ENCODE data around the gene ABHD2.

ABHD2 gene

DNA sequence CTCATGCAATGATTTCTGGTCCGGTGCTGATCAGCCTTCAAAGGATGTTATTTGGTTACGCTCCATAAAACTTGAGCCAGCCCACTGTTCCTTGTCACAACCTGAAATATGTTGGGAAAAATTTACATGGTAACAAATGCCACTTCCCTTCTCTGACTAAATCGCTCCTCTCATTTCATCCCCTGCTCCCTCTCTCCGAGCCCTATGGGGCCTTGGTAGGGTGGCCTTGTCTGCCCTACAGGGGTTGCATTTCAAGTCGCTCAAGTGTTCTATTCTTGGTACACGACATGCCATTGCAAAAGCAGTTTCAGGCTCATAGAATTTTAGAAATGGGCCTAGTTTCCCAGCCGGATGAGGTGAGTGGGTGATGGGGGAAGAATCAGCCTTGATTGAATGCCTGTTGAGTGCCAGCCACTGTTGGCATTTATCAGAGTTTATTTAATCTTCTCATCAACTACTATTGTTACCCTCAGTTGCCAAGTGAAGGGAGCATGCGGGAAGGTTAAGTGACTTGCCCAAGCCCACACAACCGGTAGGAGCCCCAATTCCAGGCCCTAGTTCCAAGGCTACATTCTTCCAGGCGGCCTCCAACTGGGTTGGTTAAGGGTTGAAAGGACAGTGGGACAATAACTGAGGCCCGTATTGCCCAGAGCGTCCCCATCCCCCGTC, 961 bp upstream of the ABHD2 start:
- TF ChIP-seq, protein P1, sequence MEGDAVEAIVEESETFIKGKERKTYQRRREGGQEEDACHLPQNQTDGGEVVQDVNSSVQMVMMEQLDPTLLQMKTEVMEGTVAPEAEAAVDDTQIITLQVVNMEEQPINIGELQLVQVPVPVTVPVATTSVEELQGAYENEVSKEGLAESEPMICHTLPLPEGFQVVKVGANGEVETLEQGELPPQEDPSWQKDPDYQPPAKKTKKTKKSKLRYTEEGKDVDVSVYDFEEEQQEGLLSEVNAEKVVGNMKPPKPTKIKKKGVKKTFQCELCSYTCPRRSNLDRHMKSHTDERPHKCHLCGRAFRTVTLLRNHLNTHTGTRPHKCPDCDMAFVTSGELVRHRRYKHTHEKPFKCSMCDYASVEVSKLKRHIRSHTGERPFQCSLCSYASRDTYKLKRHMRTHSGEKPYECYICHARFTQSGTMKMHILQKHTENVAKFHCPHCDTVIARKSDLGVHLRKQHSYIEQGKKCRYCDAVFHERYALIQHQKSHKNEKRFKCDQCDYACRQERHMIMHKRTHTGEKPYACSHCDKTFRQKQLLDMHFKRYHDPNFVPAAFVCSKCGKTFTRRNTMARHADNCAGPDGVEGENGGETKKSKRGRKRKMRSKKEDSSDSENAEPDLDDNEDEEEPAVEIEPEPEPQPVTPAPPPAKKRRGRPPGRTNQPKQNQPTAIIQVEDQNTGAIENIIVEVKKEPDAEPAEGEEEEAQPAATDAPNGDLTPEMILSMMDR (IDR thresholded peaks at IDR 0.05), result no peak
- H3K27ac ChIP-seq, result peak overlapping the region; percentile 43

DNA sequence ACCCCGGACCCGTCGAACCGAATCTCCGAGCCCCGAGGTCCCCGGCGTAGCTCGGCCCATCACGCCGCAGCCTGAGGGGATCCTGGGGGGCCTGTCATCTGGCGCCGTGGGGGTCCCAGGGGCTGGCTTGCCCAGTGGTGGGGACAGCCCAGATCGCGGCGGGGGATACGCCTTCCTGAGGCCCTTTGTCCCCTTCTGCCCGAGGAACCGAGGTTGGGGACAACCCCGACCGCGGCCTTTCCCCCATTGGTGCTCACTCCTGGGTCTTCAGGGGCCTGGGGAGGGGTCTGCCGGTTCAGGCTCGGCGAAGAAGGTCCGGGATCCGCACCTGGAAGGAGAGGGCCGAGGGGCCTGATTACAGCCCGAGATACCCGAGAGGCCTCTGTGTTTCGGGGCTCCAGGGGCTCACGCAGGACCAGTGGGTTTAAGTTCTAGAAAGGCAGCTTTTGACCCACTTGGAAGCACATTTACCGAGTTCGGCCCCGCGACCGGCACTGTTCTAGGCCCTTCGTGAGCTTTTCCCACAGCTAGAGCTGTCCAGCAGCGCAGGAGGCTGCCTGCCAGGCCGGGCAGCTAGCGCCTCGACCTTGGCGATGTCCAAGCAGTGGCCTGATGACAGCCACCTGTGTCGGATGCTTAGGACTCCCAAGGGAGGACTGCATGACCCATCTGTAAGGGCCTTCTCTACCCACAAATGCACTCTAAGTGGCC, 504 bp downstream of the ABHD2 start:
- H3K27ac ChIP-seq, result no peak overlapping the region
- no peak for TF ChIP-seq ZFX (IDR thresholded peaks at IDR 0.05; ENCODE audit: borderline replicate concordance)

DNA sequence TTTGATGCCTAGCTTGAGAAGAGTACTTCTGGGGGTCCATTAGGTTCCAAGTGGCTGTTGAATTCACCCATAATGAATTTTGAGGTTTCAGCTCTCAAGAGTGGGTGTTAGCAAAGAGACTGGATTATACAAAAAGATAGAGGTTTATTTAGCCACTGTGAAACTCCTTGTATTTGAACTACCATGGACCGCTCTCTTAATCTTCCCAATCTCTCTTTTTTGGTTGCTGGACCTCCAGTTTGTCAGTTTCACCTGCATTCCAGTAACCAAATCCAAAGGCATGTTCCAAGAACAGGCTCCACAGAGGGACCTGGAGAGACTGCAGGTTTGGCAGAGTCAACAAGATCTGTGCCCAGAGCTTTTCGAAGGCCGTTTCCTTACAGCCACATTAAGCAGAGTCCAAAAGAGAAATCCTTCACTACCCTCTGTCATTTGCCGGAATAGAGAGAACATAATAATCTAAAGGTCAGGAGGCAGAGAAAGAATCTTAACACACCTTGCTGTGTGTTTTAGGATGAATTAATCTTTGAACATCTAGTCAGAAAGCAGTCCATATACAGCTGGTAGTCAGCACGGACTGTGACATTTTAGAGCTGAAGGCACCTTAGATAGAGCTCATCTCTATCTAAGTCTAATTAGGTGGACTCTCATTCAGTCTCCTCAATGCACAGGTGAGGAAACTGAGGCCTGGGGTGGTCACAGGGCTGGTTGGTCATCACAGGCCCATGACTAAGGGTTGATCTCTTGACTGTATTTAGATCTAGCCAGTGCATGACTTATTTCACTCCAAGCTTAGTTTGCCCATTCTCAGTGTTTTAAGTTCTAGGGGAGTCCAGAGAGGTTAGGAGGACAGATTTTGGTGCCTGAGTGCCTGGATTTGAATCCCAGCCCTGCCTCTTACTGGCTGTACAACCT, 1.3 kb downstream of the ABHD2 start:
- H3K27ac ChIP-seq, result no peak overlapping the region
- TF ChIP-seq, protein P1 (IDR thresholded peaks at IDR 0.05), result no peak
- no peak for TF ChIP-seq ZFX (IDR thresholded peaks at IDR 0.05; ENCODE audit: borderline replicate concordance)

DNA sequence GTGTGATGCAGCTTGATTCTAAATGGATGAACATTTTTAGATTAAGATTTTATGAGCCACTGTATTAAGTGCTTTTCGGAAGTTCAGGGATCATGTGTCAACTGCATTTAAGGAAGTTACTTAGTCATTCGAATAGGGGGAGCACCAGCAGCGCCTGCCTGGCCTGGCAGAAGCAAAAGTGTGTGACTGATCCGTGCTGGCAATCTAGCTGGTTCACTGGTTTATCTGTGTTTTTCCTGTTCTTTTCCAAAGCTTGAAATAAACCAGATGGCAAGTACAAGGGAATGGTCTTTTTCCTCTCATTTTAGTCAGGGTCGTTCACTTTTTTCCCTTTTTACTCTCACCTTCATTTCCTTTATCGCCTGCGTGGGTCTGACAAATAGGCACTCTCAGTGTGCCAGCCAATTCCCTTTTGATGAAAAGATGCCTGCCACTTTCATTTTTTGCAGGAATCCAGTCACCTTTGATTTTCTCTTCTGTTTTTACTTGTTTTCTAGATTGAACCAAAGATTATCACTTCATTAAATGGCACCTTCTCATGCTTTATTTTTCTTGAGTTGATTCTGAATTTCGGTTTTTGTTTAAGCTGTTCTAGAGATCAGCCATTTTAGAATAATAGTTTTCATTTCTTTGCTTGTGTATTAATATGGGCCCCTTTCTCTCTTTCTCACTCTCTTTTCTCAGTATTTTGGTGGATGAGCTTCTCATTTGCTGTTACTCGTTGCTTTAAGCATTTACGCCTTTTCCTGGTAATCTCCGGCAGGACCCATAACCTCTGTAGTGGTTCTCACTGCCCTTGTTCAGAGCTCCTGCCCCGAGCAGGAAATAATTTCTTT, 2.8 kb downstream of the ABHD2 start:
- H3K27ac ChIP-seq, result no peak overlapping the region
- TF ChIP-seq, protein P1 (IDR thresholded peaks at IDR 0.05), result no peak
- no peak for TF ChIP-seq ZFX (IDR thresholded peaks at IDR 0.05; ENCODE audit: borderline replicate concordance)

DNA sequence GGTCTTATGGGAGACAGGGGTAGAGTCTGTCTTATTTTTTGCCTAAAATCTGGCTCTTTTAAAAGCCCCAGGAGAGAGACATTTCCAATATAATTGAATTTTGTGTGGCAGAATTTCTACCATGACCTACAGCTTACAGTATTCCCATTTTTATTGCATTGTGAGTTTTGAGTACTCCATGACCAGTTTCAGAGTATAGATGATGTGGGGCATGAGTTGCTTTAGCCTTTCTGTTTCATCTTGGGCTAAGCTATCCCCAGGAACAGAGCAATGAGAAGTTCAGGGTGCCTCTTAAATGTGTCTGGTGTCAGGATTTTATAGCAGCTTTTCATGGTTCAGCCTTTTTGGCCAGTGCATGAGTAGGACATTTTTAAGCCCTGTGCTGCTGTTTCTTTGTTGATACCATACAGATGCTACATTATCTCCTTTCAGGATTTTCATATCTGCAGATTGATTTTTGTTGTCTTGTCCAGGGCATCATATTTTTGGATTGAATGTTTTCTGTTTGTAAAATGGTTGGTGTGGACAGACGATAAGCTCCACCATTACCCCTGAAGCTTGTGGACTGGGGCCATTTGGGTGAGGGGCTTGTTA, 3.5 kb downstream of the ABHD2 start:
- H3K27ac ChIP-seq, result no peak overlapping the region
- no peak for TF ChIP-seq ZFX (IDR thresholded peaks at IDR 0.05; ENCODE audit: borderline replicate concordance)
- TF ChIP-seq, protein P1 (IDR thresholded peaks at IDR 0.05), result no peak

DNA sequence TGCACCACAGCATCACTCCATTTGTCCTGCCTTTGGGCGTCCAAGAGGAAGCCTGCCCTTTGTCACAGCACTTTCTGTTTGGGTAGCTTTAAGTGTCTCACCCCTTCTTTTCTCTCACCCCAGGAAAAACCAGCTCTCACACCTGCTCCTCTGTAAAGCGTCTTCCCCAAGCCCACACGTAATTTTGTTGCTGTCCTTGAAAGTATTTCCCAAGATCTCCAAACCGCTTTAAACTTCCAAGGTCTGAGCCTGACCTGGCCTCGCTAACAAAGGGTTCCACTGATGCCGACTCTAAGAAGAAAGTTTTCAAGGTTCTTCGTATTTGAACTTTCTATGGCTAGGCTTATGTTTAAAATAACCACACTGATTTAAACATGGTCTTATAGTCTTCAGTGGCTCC, 5.3 kb downstream of the ABHD2 start:
- no peak overlapping the region for H3K27ac ChIP-seq
- TF ChIP-seq ZFX (IDR thresholded peaks at IDR 0.05; ENCODE audit: borderline replicate concordance), result no peak
- TF ChIP-seq, protein P1 (IDR thresholded peaks at IDR 0.05), result no peak

DNA sequence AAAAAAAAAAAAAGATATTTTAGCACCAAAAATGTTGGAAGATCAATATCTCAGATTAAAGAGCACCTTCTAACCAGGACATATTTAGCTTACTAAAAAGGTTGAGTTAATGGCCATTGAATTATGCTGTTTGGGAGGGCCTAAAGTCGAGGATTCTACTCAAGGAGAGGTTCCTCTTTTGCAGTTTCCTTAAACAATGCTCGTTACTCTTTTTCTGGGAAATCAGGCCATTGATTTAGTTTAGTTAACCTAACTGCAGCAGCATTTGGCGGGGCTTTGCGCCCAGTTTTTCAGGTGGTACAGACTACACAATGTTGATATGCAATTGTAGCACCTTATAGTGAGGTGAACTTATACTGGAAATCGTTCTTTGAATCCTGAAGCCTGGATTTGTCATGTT, 6.8 kb downstream of the ABHD2 start:
- TF ChIP-seq ZFX (IDR thresholded peaks at IDR 0.05; ENCODE audit: borderline replicate concordance), result no peak
- TF ChIP-seq, protein P1 (IDR thresholded peaks at IDR 0.05), result no peak
- no peak overlapping the region for H3K27ac ChIP-seq

All from 22Rv1 (cell line).